Measurements from ENCODE around the gene TCAF1. TPM values are rescaled to one million over a fixed set of nuclear protein-coding genes. Genes with fewer than 3 reads are reported as not detected.

The TCAF1 gene
- total and polyA plus RNA-seq, 4 donors: 10.1 to 65.8 (median 24.7) TPM

GRCh38 chr7:143945423-143945822 is 43.4 kb upstream of the TCAF1 start:
- no peak overlapping the region for H3K4me3 ChIP-seq
- no peaks in the 10 kb centered on the region for H3K9me3 ChIP-seq (ENCODE audit: control insufficient read depth in 4 of 4, insufficient read depth in 3 of 4, low read length in 3 of 4)
- no peak for ATAC-seq (ENCODE audit: insufficient read depth, low FRiP score)
- no peak for DNase-seq
- H3K4me1 ChIP-seq (ENCODE audit: control insufficient read depth in 5 of 5, insufficient read depth in 5 of 5, low read length in 5 of 5): no peaks in the 10 kb centered on the region
- TF ChIP-seq CTCF (IDR thresholded peaks at IDR 0.05; ENCODE audit: control extremely low read depth, extremely low read depth): no peak
- H3K36me3 ChIP-seq (ENCODE audit: control insufficient read depth in 4 of 4, insufficient read depth in 4 of 4, low read length in 4 of 4): no peaks in the 10 kb centered on the region
- no peak overlapping the region for H3K27ac ChIP-seq (ENCODE audit: low read depth in 1 of 2, low read length in 1 of 2)
- no peak overlapping the region for H3K9ac ChIP-seq (ENCODE audit: insufficient read depth in 1 of 2, low read length in 2 of 2)
- 85 to 94% methylated on average over 4 of the region's 4 CpGs for WGBS, 2 donors
- H3K27me3 ChIP-seq (ENCODE audit: control insufficient read depth in 3 of 3, insufficient read depth in 3 of 3, low read length in 2 of 3): peaks cover 0 to 2% (median 0%) of the 10 kb centered on the region in 3 donors

GRCh38 chr7:143938379-143939243 is 36.6 kb upstream of the TCAF1 start:
- TF ChIP-seq CTCF (IDR thresholded peaks at IDR 0.05; ENCODE audit: control extremely low read depth, extremely low read depth): no peak
- Histone ChIP-seq H3K27ac (ENCODE audit: low read depth in 1 of 2, low read length in 1 of 2) (no peak overlapping the region), H3K4me1 (ENCODE audit: control insufficient read depth in 5 of 5, insufficient read depth in 5 of 5, low read length in 5 of 5) (peaks cover 0 to 5% (median 0%) of the 10 kb centered on the region in 5 donors), H3K27me3 (ENCODE audit: control insufficient read depth in 3 of 3, insufficient read depth in 3 of 3, low read length in 2 of 3) (peaks cover 0 to 2% (median 0%) of the 10 kb centered on the region in 3 donors), H3K9me3 (ENCODE audit: control insufficient read depth in 4 of 4, insufficient read depth in 3 of 4, low read length in 3 of 4) (peaks cover 0 to 1% (median 0%) of the 10 kb centered on the region in 4 donors), H3K36me3 (ENCODE audit: control insufficient read depth in 4 of 4, insufficient read depth in 4 of 4, low read length in 4 of 4) (no peaks in the 10 kb centered on the region), H3K9ac (ENCODE audit: insufficient read depth in 1 of 2, low read length in 2 of 2) (no peak overlapping the region), H3K4me3 (no peak overlapping the region)
- ATAC-seq (ENCODE audit: insufficient read depth, low FRiP score): no peak
- 75 to 84% methylated on average over 5 of the region's 5 CpGs for WGBS, 2 donors
- DNase-seq: no peak

- Histone ChIP-seq H3K27me3 (ENCODE audit: control insufficient read depth in 3 of 3, insufficient read depth in 3 of 3, low read length in 2 of 3) (no peaks in the 10 kb centered on the region), H3K4me1 (ENCODE audit: control insufficient read depth in 5 of 5, insufficient read depth in 5 of 5, low read length in 5 of 5) (peaks cover 0 to 5% (median 0%) of the 10 kb centered on the region in 5 donors), H3K27ac (ENCODE audit: low read depth in 1 of 2, low read length in 1 of 2) (no peak overlapping the region), H3K4me3 (no peak overlapping the region), H3K36me3 (ENCODE audit: control insufficient read depth in 4 of 4, insufficient read depth in 4 of 4, low read length in 4 of 4) (no peaks in the 10 kb centered on the region), H3K9me3 (ENCODE audit: control insufficient read depth in 4 of 4, insufficient read depth in 3 of 4, low read length in 3 of 4) (peaks cover 0 to 2% (median 0%) of the 10 kb centered on the region in 4 donors), H3K9ac (ENCODE audit: insufficient read depth in 1 of 2, low read length in 2 of 2) (no peak overlapping the region)
- no peak for DNase-seq
- no peak for TF ChIP-seq CTCF (IDR thresholded peaks at IDR 0.05; ENCODE audit: control extremely low read depth, extremely low read depth)
- no peak for ATAC-seq (ENCODE audit: insufficient read depth, low FRiP score)
- WGBS, 2 donors: 70 to 84% methylated on average over 4 of the region's 4 CpGs
These were observed 34.4 kb upstream of the TCAF1 start for GRCh38 chr7:143936087-143937009.

All from lung (tissue), 12 donors.